H9 (cell line): ENCODE data around the gene CEP192. TPM values are rescaled to one million over a fixed set of nuclear protein-coding genes. Genes with fewer than 3 reads are reported as not detected.

Source experiments
- DNase-seq: peaks from one replicate; pipeline ENCODE4 v3.0.0-alpha.2; 2017
- H2AFZ ChIP-seq: one replicate; pipeline ENCODE4 v1.6.1; 2013; ENCODE audit warnings: mild to moderate bottlenecking, low read length, control low read depth, moderate library complexity
- H2AK5ac ChIP-seq: 2 replicates; pipeline ENCODE4 v1.6.1; 2013; ENCODE audit warnings: low read length, control low read depth, mixed read lengths; ENCODE audit not compliant: insufficient read length
- H2BK120ac ChIP-seq: one replicate; pipeline ENCODE4 v1.6.1; 2013; ENCODE audit warnings: low read depth, mild to moderate bottlenecking, low read length, control low read depth, inconsistent platforms; ENCODE audit not compliant: poor library complexity, severe bottlenecking
- H2BK12ac ChIP-seq: 2 replicates; pipeline ENCODE4 v1.6.1; 2013; ENCODE audit warnings: low read length, control low read depth, mixed read lengths, low read depth; ENCODE audit not compliant: insufficient read length
- H2BK15ac ChIP-seq: 2 replicates; pipeline ENCODE4 v1.6.1; 2013; ENCODE audit warnings: low read depth, low read length, control low read depth
- H2BK20ac ChIP-seq: one replicate; pipeline ENCODE4 v1.6.1; 2013; ENCODE audit warnings: low read depth, mild to moderate bottlenecking, low read length, control low read depth, inconsistent platforms; ENCODE audit not compliant: poor library complexity, severe bottlenecking
- H2BK5ac ChIP-seq: 2 replicates; pipeline ENCODE4 v1.6.1; 2013; ENCODE audit warnings: low read length, control low read depth, mixed read lengths; ENCODE audit not compliant: insufficient read length
- H3K14ac ChIP-seq: 2 replicates; pipeline ENCODE4 v1.6.1; 2013; ENCODE audit warnings: low read length, control low read depth; ENCODE audit not compliant: insufficient read depth
- H3K18ac ChIP-seq: 2 replicates; pipeline ENCODE4 v1.6.1; 2013; ENCODE audit warnings: low read depth, mild to moderate bottlenecking, mixed read lengths, low read length, control low read depth; ENCODE audit not compliant: insufficient read length
- H3K23ac ChIP-seq: 2 replicates; pipeline ENCODE4 v1.6.1; 2013; ENCODE audit warnings: low read length, control low read depth, mixed read lengths, low read depth; ENCODE audit not compliant: insufficient read length
- H3K23me2 ChIP-seq: 2 replicates; pipeline ENCODE4 v1.6.1; 2013; ENCODE audit warnings: low read depth, mild to moderate bottlenecking, mixed read lengths, low read length, control low read depth; ENCODE audit not compliant: insufficient read length, poor library complexity, severe bottlenecking
- H3K27ac ChIP-seq: 2 replicates; pipeline ENCODE4 v1.5.1; 2013; ENCODE audit warnings: low read length, control low read depth, mixed read lengths, low read depth; ENCODE audit not compliant: insufficient read length
- H3K27me3 ChIP-seq: 2 replicates; pipeline ENCODE4 v1.6.1; 2013; ENCODE audit warnings: low read length, control low read depth, inconsistent platforms; ENCODE audit not compliant: insufficient read depth
- H3K4ac ChIP-seq: 2 replicates; pipeline ENCODE4 v1.6.1; 2013; ENCODE audit warnings: low read depth, mild to moderate bottlenecking, control low read depth, inconsistent platforms, low read length, moderate library complexity
- H3K4me1 ChIP-seq: 2 replicates; pipeline ENCODE4 v1.6.1; 2013; ENCODE audit warnings: low read length, control low read depth, inconsistent platforms; ENCODE audit not compliant: insufficient read depth
- H3K4me2 ChIP-seq: 2 replicates; pipeline ENCODE4 v1.6.1; 2013; ENCODE audit warnings: low read length, control low read depth, mixed read lengths; ENCODE audit not compliant: insufficient read length, insufficient read depth
- H3K56ac ChIP-seq: 2 replicates; pipeline ENCODE4 v1.6.1; 2013; ENCODE audit warnings: low read depth, mild to moderate bottlenecking, mixed read lengths, low read length, control low read depth; ENCODE audit not compliant: insufficient read length
- H3K79me1 ChIP-seq: 2 replicates; pipeline ENCODE4 v1.6.1; 2013; ENCODE audit warnings: low read depth, mild to moderate bottlenecking, moderate library complexity, low read length, control low read depth, inconsistent platforms; ENCODE audit not compliant: insufficient read depth, poor library complexity, severe bottlenecking
- H3K79me2 ChIP-seq: 2 replicates; pipeline ENCODE4 v1.6.1; 2013; ENCODE audit warnings: low read length, control low read depth, inconsistent platforms; ENCODE audit not compliant: insufficient read depth
- H3K9ac ChIP-seq: 2 replicates; pipeline ENCODE4 v1.6.1; 2013; ENCODE audit warnings: low read length, control low read depth, mixed read lengths; ENCODE audit not compliant: insufficient read length; ENCODE audit errors: extremely low read depth
- H3K9me3 ChIP-seq: one replicate; pipeline ENCODE4 v1.6.1; 2013; ENCODE audit warnings: low read depth, low read length, inconsistent platforms; ENCODE audit not compliant: control insufficient read depth
- H3T11ph ChIP-seq: one replicate; pipeline ENCODE4 v1.6.1; 2013; ENCODE audit warnings: mild to moderate bottlenecking, low read length, control low read depth, inconsistent platforms
- H4K20me1 ChIP-seq: one replicate; pipeline ENCODE4 v1.6.1; 2013; ENCODE audit not compliant: control insufficient read depth, insufficient read length, insufficient read depth
- H4K5ac ChIP-seq: 2 replicates; pipeline ENCODE4 v1.6.1; 2013; ENCODE audit warnings: low read depth, mild to moderate bottlenecking, mixed read lengths, low read length, control low read depth; ENCODE audit not compliant: insufficient read length
- H4K8ac ChIP-seq: replicated peaks from 2 replicates; pipeline ENCODE4 v1.6.1; 2013; ENCODE audit warnings: low read length, control low read depth, mixed read lengths, low read depth; ENCODE audit not compliant: insufficient read length
- H4K91ac ChIP-seq: 2 replicates; pipeline ENCODE4 v1.6.1; 2013; ENCODE audit warnings: low read depth, mild to moderate bottlenecking, moderate library complexity, mixed read lengths, low read length, control low read depth; ENCODE audit not compliant: insufficient read length
- H3K27ac Mint-ChIP-seq, 3 experiments: 2 replicates in 2 of 3; 3 replicates in 1 of 3; pipeline ENCODE4 v1.8.0; 2020 to 2021; ENCODE audit warnings: mixed read lengths in 3 of 3, mild to moderate bottlenecking in 1 of 3, moderate library complexity in 1 of 3
- H3K27me3 Mint-ChIP-seq: 2 replicates; pipeline ENCODE4 v1.8.0; 2021; ENCODE audit warnings: low read depth, mild to moderate bottlenecking, moderate library complexity, mixed read lengths
- H3K36me3 Mint-ChIP-seq, 3 experiments: 2 replicates in 2 of 3; 3 replicates in 1 of 3; pipeline ENCODE4 v1.8.0; 2020 to 2021; ENCODE audit warnings: low read depth in 3 of 3, mixed read lengths in 3 of 3; ENCODE audit not compliant: insufficient read depth in 1 of 3
- H3K4me1 Mint-ChIP-seq, 2 experiments: 2 replicates each; pipeline ENCODE4 v1.8.0; 2020; ENCODE audit warnings: mixed read lengths in 2 of 2
- H3K4me3 Mint-ChIP-seq, 2 experiments: 2 replicates in 1 of 2; 3 replicates in 1 of 2; pipeline ENCODE4 v1.8.0; 2020 to 2021; ENCODE audit warnings: mild to moderate bottlenecking in 2 of 2, mixed read lengths in 2 of 2, moderate library complexity in 1 of 2
- H3K9me3 Mint-ChIP-seq, 2 experiments: 2 replicates in 1 of 2; 3 replicates in 1 of 2; pipeline ENCODE4 v1.8.0; 2020; ENCODE audit warnings: mild to moderate bottlenecking in 2 of 2, mixed read lengths in 2 of 2, moderate library complexity in 1 of 2
- CTCF ChIP-seq: fragments of 200-600 bp; sonication (generic); conservative IDR thresholded peaks from 3 replicates; pipeline ENCODE4 v1.8.0; 2021; ENCODE audit warnings: antibody characterized with exemption, mild to moderate bottlenecking
- WGBS: extraction: QIAGEN DNeasy Blood & Tissue Kit; methylation state at CpG from one replicate; pipeline ENCODE4 v1.1.7; 2013; ENCODE audit warnings: missing lambda C conversion rate, low lambda C conversion rate, mixed read lengths; ENCODE audit not compliant: insufficient read length; ENCODE audit errors: extremely low coverage; 5-methylcytosine and 5-hydroxymethylcytosine counted together
- total RNA-seq: library from RNA; stranded (reverse); gene quantifications from 2 replicates; pipeline ENCODE4 v1.2.1, GENCODE V29; 2021

The CEP192 gene
- total RNA-seq, 1 experiment from 2014 or later: 23.5 TPM

DNA sequence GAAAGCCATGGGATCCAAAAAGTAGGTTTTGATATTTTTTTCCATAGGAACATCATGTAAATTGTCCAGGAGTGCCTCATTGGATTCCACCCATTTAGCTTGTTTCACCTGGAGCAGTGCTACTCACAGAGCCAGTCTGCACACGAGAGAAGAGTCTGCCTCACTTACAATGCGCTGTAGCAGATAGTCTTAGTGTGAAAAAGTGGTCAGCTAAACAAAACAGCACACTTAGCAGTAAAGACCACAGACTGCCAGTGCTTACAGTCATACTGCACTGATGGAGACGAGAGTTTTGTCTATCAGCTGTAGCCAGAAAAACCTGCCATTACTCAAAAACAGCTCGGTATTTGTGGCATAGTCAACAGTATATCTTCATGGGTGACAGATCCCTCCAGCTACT is 113.9 kb downstream of the CEP192 start:
- no peak overlapping the region for H2AK5ac ChIP-seq
- no peak overlapping the region for H2BK15ac ChIP-seq
- no peak overlapping the region for H3K4me2 ChIP-seq
- H2BK20ac ChIP-seq: no peak overlapping the region
- no peak for TF ChIP-seq CTCF
- Mint-ChIP-seq H3K4me3 (no peak overlapping the region), H3K27me3 (no peaks in the 10 kb centered on the region; the same call in 1 of the 2 replicates), H3K27ac (no peak overlapping the region), H3K36me3 (peaks cover 79 to 97% (median 91%) of the 10 kb centered on the region in 3 experiments), H3K4me1 (no peaks in the 10 kb centered on the region), H3K9me3 (peaks cover 11 to 13% of the 10 kb centered on the region in 2 experiments; a peak in 4 of 5 replicates)
- H3K79me2 ChIP-seq: no peaks in the 10 kb centered on the region
- H3K23me2 ChIP-seq: no peaks in the 10 kb centered on the region
- no peaks in the 10 kb centered on the region for H3K27me3 ChIP-seq
- no peak for DNase-seq
- H3K9ac ChIP-seq: no peak overlapping the region
- H3K79me1 ChIP-seq: no peaks in the 10 kb centered on the region
- no peak overlapping the region for H4K8ac ChIP-seq
- H2BK5ac ChIP-seq: no peak overlapping the region
- no peaks in the 10 kb centered on the region for H4K20me1 ChIP-seq
- H3K4ac ChIP-seq: no peak overlapping the region
- no peak overlapping the region for H2BK12ac ChIP-seq
- WGBS: no CpG with 5 or more reads among the region's 4 CpGs
- no peaks in the 10 kb centered on the region for H3K9me3 ChIP-seq
- no peak overlapping the region for H4K91ac ChIP-seq
- H3K23ac ChIP-seq: no peak overlapping the region
- no peak overlapping the region for H3K56ac ChIP-seq
- H2BK120ac ChIP-seq: no peak overlapping the region
- no peak overlapping the region for H2AFZ ChIP-seq
- no peak overlapping the region for H3K14ac ChIP-seq
- H3K27ac ChIP-seq: no peak overlapping the region
- H3K18ac ChIP-seq: no peak overlapping the region
- no peaks in the 10 kb centered on the region for H3K4me1 ChIP-seq
- H4K5ac ChIP-seq: no peak overlapping the region
- no peak overlapping the region for H3T11ph ChIP-seq
